HCT116 (cell line): ENCODE measurements around the gene DMBX1. TPM values are rescaled to one million over a fixed set of nuclear protein-coding genes. Genes with fewer than 3 reads are reported as not detected.

Experiments
- ATAC-seq: fragments of 200-7000 bp; cut with Tn5 transposase; 2 replicates; pipeline ENCODE4 v1.9.1; 2020; ENCODE audit warnings: mild to moderate bottlenecking, moderate library complexity
- Bru-seq: library from RNA; stranded (reverse); fragments of 400-500 nt; gene quantifications from one replicate; lab custom pipeline; 2021; lab: Mats Ljungman, UMichigan
- BruChase-seq, 2 experiments: library from RNA; stranded (reverse); fragments of 400-500 nt; gene quantifications; one replicate each; lab custom pipeline; 2021; lab: Mats Ljungman, UMichigan
- BruUV-seq: library from RNA; stranded (reverse); fragments of 400-500 nt; replicated peaks from 2 replicates; lab custom pipeline; 2021; lab: Mats Ljungman, UMichigan
- CTCF ChIA-PET: fragments of 300-600 bp; sonication (Branson Sonifier 250); formaldehyde crosslinking; loops from one replicate; lab custom pipeline; 2021; ENCODE audit warnings: antibody characterized with exemption; lab: Charles Lee
- POLR2A ChIA-PET: fragments of 300-600, 350-600 bp; sonication (Branson Sonifier 250); formaldehyde crosslinking; loops from one replicate; lab custom pipeline; 2021; ENCODE audit warnings: antibody characterized with exemption; lab: Charles Lee
- RAD21 ChIA-PET, 2 experiments: fragments of 300-600 bp; sonication (Branson Sonifier 250); formaldehyde crosslinking; loops; one replicate each; lab custom pipeline; 2023; ENCODE audit warnings: low total read pairs in 2 of 2; ENCODE audit not compliant: uncharacterized antibody in 2 of 2, unreplicated experiment in 2 of 2, low non-redundant PET in 1 of 2; lab: Charles Lee
- DNase-seq: peaks from one replicate; pipeline ENCODE4 v3.0.0-alpha.2; 2010; ENCODE audit warnings: low read depth, low spot score
- H2AFZ ChIP-seq: fragments of 200-600 bp; shearing (Covaris generic), sonication (generic); 2 replicates; pipeline ENCODE4 v1.6.1; 2017; ENCODE audit warnings: low read depth, mixed run types, mixed read lengths, antibody characterized with exemption, low read length; ENCODE audit not compliant: poor library complexity, severe bottlenecking
- H3K27ac ChIP-seq: 2 replicates; pipeline ENCODE4 v1.5.1; 2012; ENCODE audit warnings: low read depth, low read length
- H3K27me3 ChIP-seq: fragments of 200-600 bp; sonication (generic); 2 replicates; pipeline ENCODE4 v1.6.1; 2016; ENCODE audit warnings: mixed run types, low read length, mixed read lengths; ENCODE audit not compliant: insufficient read depth
- H3K36me3 ChIP-seq, 2 experiments: fragments of 200-500 bp in 1 of 2; fragments of 200-600 bp in 1 of 2; sonication (Bioruptor generic) in 1 of 2; sonication (generic) in 1 of 2; 2 replicates each; pipeline versions ENCODE4 v1.5.1 to v1.6.1; 2014 to 2016; ENCODE audit warnings: low read length in 2 of 2, inconsistent platforms in 1 of 2, mixed read lengths in 1 of 2, mixed run types in 1 of 2; ENCODE audit not compliant: insufficient read depth in 2 of 2, control insufficient read depth in 1 of 2
- H3K4me1 ChIP-seq, 2 experiments: fragments of 200-600 bp in 1 of 2; sonication (generic) in 1 of 2; 2 replicates each; pipeline versions ENCODE4 v1.5.1 to v1.6.1; 2012 to 2017; ENCODE audit warnings: low read length in 2 of 2, inconsistent platforms in 1 of 2, mild to moderate bottlenecking in 1 of 2, mixed read lengths in 1 of 2, mixed run types in 1 of 2, moderate library complexity in 1 of 2; ENCODE audit not compliant: insufficient read depth in 2 of 2, control insufficient read depth in 1 of 2
- H3K4me2 ChIP-seq: fragments of 200-600 bp; sonication (generic); 2 replicates; pipeline ENCODE4 v1.6.1; 2017; ENCODE audit warnings: mixed run types, low read length, mixed read lengths
- H3K4me3 ChIP-seq, 2 experiments: fragments of 200-600 bp in 1 of 2; sonication (generic) in 1 of 2; replicated peaks in 1 of 2; 2 replicates each; pipeline ENCODE4 v1.5.1; 2011 to 2016; ENCODE audit warnings: low read length in 2 of 2, control low read depth in 1 of 2, low read depth in 1 of 2, mild to moderate bottlenecking in 1 of 2, mixed read lengths in 1 of 2, mixed run types in 1 of 2
- H3K79me2 ChIP-seq: fragments of 200-600 bp; sonication (generic); 2 replicates; pipeline ENCODE4 v1.6.1; 2017; ENCODE audit warnings: mild to moderate bottlenecking, mixed run types, low read length, moderate library complexity, mixed read lengths; ENCODE audit not compliant: insufficient read depth
- H3K9ac ChIP-seq: fragments of 200-600 bp; sonication (generic); 2 replicates; pipeline ENCODE4 v1.6.1; 2016; ENCODE audit warnings: low read length, mixed read lengths
- H3K9me2 ChIP-seq: fragments of 200-600 bp; sonication (generic), shearing (Covaris generic); 2 replicates; pipeline ENCODE4 v1.6.1; 2017; ENCODE audit warnings: mixed run types, mild to moderate bottlenecking, moderate library complexity; ENCODE audit not compliant: insufficient read depth
- H3K9me3 ChIP-seq, 2 experiments: fragments of 200-500 bp in 1 of 2; fragments of 200-600 bp in 1 of 2; sonication (Bioruptor generic) in 1 of 2; sonication (generic) in 1 of 2; 2 replicates each; pipeline ENCODE4 v1.6.1; 2014 to 2017; ENCODE audit warnings: low read length in 2 of 2, mixed read lengths in 2 of 2, inconsistent platforms in 1 of 2, low read depth in 1 of 2, mild to moderate bottlenecking in 1 of 2, mixed run types in 1 of 2, moderate library complexity in 1 of 2; ENCODE audit not compliant: control insufficient read depth in 1 of 2, insufficient read depth in 1 of 2
- H4K20me1 ChIP-seq: fragments of 200-600 bp; sonication (generic), shearing (Covaris generic); 2 replicates; pipeline ENCODE4 v1.6.1; 2017; ENCODE audit warnings: mixed run types, mild to moderate bottlenecking, moderate library complexity; ENCODE audit not compliant: insufficient read depth
- EZH2 ChIP-seq: fragments of 200-600 bp; sonication (generic); IDR thresholded peaks from 2 replicates; pipeline ENCODE4 v1.6.1; 2017; ENCODE audit warnings: antibody characterized with exemption, mixed run types
- POLR2A ChIP-seq: IDR thresholded peaks from 2 replicates; pipeline ENCODE4 v1.7.0; 2011; ENCODE audit warnings: borderline replicate concordance; ENCODE audit not compliant: insufficient read depth, insufficient read length; ENCODE audit errors: extremely low read depth
- POLR2AphosphoS5 ChIP-seq: IDR thresholded peaks from 2 replicates; pipeline ENCODE4 v1.6.1; 2011; ENCODE audit warnings: mild to moderate bottlenecking, low read depth, low read length, moderate library complexity
- RAD21 ChIP-seq: IDR thresholded peaks from 2 replicates; pipeline ENCODE4 v1.6.1; 2012; ENCODE audit warnings: low read depth, mild to moderate bottlenecking
- SIN3A ChIP-seq: IDR thresholded peaks from 2 replicates; pipeline ENCODE4 v1.6.1; 2012; ENCODE audit warnings: low read depth
- SP1 ChIP-seq: IDR thresholded peaks from 2 replicates; pipeline ENCODE4 v1.6.1; 2012; ENCODE audit warnings: low read depth
- YY1 ChIP-seq: IDR thresholded peaks from 2 replicates; pipeline ENCODE4 v1.6.1; 2011; ENCODE audit warnings: low read length, low read depth, moderate library complexity, mild to moderate bottlenecking; ENCODE audit not compliant: insufficient replicate concordance; ENCODE audit errors: extremely low read depth
- intact Hi-C: fragments of 100-400 bp; cut with micrococcal nuclease; formaldehyde crosslinking; loops from 2 replicates; pipeline ENCODE4 v1.10.0; 2022
- long read RNA-seq: library from polyadenylated mRNA; unstranded; transcript quantifications from one replicate; pipeline ENCODE4 v2.0.0, GENCODE V29; 2021; ENCODE audit not compliant: unreplicated experiment
- polyA plus RNA-seq: library from polyadenylated mRNA; unstranded; fragments of >200 nt; gene quantifications from 2 replicates; pipeline ENCODE4 v1.2.1, GENCODE V29; 2012; ENCODE audit warnings: missing spikeins
- total RNA-seq: library from RNA; stranded (reverse); gene quantifications from one replicate; pipeline ENCODE4 v1.2.1, GENCODE V29; 2021; ENCODE audit not compliant: unreplicated experiment
- TF ChIP-seq, protein P1 (sequence below): IDR thresholded peaks from 2 replicates; pipeline ENCODE4 v1.6.1; 2012

DMBX1 gene
- 4.3 TPM for total RNA-seq
- 4.1 and 5.3 TPM in 2 replicates for polyA plus RNA-seq
- percentile 40 among the genes with signal in this experiment for Bru-seq, nascent RNA
- percentile 42 among the genes with signal in this experiment for BruChase-seq, experiment 1, labeled RNA remaining after a 6-hour chase
- percentile 45 among the genes with signal in this experiment for BruChase-seq, experiment 2, labeled RNA remaining after a 2-hour chase
- long read RNA-seq, partial matches to known transcripts: 0 of 4 reads
- long read RNA-seq, other reads (novel, unspliced or antisense): 4 of 4 reads

DNA sequence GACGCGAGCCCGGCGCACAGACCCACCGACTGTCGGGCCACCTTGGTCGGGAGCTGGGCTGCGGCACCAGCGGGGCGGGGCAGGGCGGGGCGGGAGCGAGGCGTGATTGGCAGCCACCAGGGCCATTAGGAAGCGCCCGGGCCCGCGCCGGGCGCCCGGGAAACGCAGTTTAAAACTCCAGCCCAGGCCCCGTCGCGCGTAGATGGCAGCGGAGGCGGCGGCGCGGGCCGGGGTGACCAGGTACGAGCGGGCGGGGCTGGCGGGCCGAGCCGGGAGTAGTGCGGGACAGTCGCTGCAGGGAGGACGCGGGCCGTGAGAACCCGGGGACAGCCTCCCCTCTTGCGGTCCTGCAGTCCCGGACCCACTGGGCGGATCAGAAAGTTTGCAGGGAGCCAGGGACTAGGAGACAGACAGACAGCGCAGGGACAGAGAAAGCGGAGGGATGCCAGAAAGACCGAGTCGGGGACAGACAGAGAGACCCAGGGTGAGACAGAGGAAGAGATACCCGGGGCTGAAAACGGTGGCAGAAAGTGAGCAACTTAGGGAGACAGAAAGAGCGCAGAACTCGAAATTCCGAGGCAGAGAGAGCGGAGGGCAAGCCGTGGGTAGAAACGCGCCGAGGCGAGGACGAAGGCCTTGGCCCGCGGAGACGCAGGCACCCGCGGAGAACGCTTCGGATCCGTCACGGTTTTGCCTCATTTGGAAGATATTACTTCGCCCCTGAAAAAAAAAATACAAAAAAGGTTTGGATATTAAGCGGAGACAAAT lies at the start of gene DMBX1:
DMBX1 (plus strand) TSS at position 199 of the 768 bp plus-strand sequence. CDS start 17,175 bp downstream, outside the sequence.
- ChIA-PET POLR2A (interaction anchor here (0.6 to 1.0 kb wide), 3 partner anchors 10 to 99 kb away, joined by 4 to 5 read pairs (median 4); no protein-coding TSS in a partner anchor), RAD21 (no interaction called here), CTCF (interaction anchor here (0.7 to 2.7 kb wide), 5 partner anchors 9 to 114 kb away, joined by 3 to 9 read pairs (median 4); partner anchors contain the start of gene MKNK1)
- H2AFZ ChIP-seq: peak within 1 kb of the TSS; percentile 98
- no peaks in the 10 kb centered on the region for H3K79me2 ChIP-seq
- no peak for TF ChIP-seq RAD21
- TF ChIP-seq, protein P1, sequence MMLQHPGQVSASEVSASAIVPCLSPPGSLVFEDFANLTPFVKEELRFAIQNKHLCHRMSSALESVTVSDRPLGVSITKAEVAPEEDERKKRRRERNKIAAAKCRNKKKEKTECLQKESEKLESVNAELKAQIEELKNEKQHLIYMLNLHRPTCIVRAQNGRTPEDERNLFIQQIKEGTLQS: no peak
- peak; percentile 55 for TF ChIP-seq POLR2AphosphoS5
- TF ChIP-seq SP1: peak; percentile 71; the same call in 1 of the 2 replicates
- TF ChIP-seq YY1: peak; percentile 43
- H3K4me1 ChIP-seq: peaks cover 6 to 20% of the 10 kb centered on the region in 2 experiments; a peak in 3 of 4 replicates
- H3K9me2 ChIP-seq: no peaks in the 10 kb centered on the region
- peak within 1 kb of the TSS; percentile 93 for H3K4me2 ChIP-seq
- no peaks in the 10 kb centered on the region for H3K9me3 ChIP-seq
- ATAC-seq (peak; percentile 94), DNase-seq (peak; percentile 38)
- no peaks in the 10 kb centered on the region for H3K27me3 ChIP-seq
- H3K36me3 ChIP-seq: no peaks in the 10 kb centered on the region
- peak within 1 kb of the TSS; percentile 10; the same call in 1 of the 2 replicates for H3K27ac ChIP-seq
- H3K9ac ChIP-seq: peak within 1 kb of the TSS; percentile 58
- intact Hi-C loops: no loop called here
- no TSS peak for BruUV-seq
- no peaks in the 10 kb centered on the region for H4K20me1 ChIP-seq
- H3K4me3 ChIP-seq: peak within 1 kb of the TSS; percentile 64 to 71

DNA sequence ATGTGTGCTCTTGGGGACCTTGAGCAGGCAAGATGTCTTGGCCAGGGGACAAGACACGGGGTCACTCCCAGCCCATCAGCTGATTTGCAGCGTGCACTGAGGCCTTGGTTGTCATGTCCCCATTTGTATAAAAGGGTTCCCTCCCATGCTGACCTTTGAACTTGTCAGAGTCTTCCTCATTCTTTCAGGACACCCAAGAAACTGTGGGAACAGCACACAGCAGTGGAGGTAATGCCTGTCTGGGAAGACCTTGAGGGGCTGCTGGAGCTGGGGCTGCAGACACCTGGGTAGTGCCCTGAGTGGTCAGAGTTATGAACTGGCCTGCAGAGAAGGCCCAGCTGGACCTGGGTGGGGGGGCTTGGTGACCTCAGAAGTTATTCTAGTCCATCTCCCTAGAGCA lies 49.2 kb upstream of the DMBX1 start:
- H3K27ac ChIP-seq: no peak overlapping the region
- no peak overlapping the region for H3K9ac ChIP-seq
- intact Hi-C loops: loop anchor here (5.0 kb wide), 1 partner anchor 287 kb away; no protein-coding TSS in a partner anchor
- H3K9me3 ChIP-seq: no peaks in the 10 kb centered on the region
- H2AFZ ChIP-seq: no peak overlapping the region
- ATAC-seq (no peak), DNase-seq (no peak)
- RAD21 ChIA-PET: no interaction called here
- no peaks in the 10 kb centered on the region for H4K20me1 ChIP-seq
- H3K9me2 ChIP-seq: no peaks in the 10 kb centered on the region
- H3K79me2 ChIP-seq: no peaks in the 10 kb centered on the region
- no TSS peak for BruUV-seq
- peaks cover 5% of the 10 kb centered on the region; the same call in 1 of the 2 replicates for H3K27me3 ChIP-seq
- H3K36me3 ChIP-seq: no peaks in the 10 kb centered on the region
- TF ChIP-seq POLR2A (no peak), SIN3A (no peak), YY1 (no peak), EZH2 (no peak)
- H3K4me2 ChIP-seq: no peak overlapping the region
- CTCF ChIA-PET: interaction anchor here (0.9 to 2.6 kb wide), 2 partner anchors 95 to 107 kb away, joined by 3 to 18 read pairs; a partner anchor contains a TSS
- no peak overlapping the region for H3K4me3 ChIP-seq
- POLR2A ChIA-PET: no interaction called here
- peaks cover 0 to 16% of the 10 kb centered on the region in 2 experiments; a peak in 2 of 4 replicates for H3K4me1 ChIP-seq
